Vagina (tissue), 2 donors: ENCODE measurements around the gene STOX2.

Experiments used
- POLR2A ChIP-seq, 2 donors: fragments of 450-650 bp; IDR thresholded peaks; one replicate each; pipeline ENCODE4 v1.6.1; 2017; ENCODE audit warnings: antibody characterized with exemption in 2 of 2, mild to moderate bottlenecking in 2 of 2, moderate library complexity in 2 of 2
- TF ChIP-seq, protein P1 (sequence below), 3 experiments: fragments of 450-650 bp in 2 of 3; fragments of 200-600 bp in 1 of 3; sonication (generic) in 1 of 3; IDR thresholded peaks; one replicate each; pipeline ENCODE4 v1.5.1; 2017 to 2019; ENCODE audit warnings: antibody characterized with exemption in 3 of 3, mild to moderate bottlenecking in 2 of 3, moderate library complexity in 2 of 3

DNA sequence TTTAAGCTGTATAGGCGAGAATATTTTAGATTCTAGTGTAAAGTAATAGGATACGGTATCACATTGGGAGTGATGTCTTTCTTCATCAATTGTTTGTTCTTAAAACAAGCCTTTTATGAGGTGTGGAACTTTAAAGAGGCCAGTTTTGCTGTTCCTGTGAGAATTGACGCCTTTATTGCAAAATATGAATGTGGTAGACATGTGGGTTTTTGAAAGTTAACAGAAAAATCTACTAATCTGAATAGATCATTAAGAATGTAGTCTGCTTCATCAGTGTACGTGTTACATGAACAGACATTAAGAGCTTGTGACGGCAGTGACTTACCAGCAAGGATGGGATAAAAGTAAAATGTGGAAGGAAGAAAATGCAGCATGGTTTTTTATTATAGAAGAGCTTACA, 63.8 kb downstream of the STOX2 start:
- TF ChIP-seq, protein P1, sequence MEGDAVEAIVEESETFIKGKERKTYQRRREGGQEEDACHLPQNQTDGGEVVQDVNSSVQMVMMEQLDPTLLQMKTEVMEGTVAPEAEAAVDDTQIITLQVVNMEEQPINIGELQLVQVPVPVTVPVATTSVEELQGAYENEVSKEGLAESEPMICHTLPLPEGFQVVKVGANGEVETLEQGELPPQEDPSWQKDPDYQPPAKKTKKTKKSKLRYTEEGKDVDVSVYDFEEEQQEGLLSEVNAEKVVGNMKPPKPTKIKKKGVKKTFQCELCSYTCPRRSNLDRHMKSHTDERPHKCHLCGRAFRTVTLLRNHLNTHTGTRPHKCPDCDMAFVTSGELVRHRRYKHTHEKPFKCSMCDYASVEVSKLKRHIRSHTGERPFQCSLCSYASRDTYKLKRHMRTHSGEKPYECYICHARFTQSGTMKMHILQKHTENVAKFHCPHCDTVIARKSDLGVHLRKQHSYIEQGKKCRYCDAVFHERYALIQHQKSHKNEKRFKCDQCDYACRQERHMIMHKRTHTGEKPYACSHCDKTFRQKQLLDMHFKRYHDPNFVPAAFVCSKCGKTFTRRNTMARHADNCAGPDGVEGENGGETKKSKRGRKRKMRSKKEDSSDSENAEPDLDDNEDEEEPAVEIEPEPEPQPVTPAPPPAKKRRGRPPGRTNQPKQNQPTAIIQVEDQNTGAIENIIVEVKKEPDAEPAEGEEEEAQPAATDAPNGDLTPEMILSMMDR (IDR thresholded peaks at IDR 0.05) = no peak
- TF ChIP-seq POLR2A (IDR thresholded peaks at IDR 0.05) = no peak
